HG02588 (cell line): ENCODE measurements around the gene MYF6.

ENCODE experiments used
- ATAC-seq: cut with Tn5 transposase; IDR thresholded peaks from one replicate; pipeline ENCODE4 v1.9.1; 2021; ENCODE audit warnings: mild to moderate bottlenecking, moderate library complexity; ENCODE audit not compliant: unreplicated experiment

Gene MYF6

GRCh38 chr12:80704420-80704819 is 3.0 kb upstream of the MYF6 start:
- ATAC-seq = no peak

GRCh38 chr12:80707830-80708258 is 410 bp downstream of the MYF6 start:
- no peak for ATAC-seq

GRCh38 chr12:80708259-80708974 is 983 bp downstream of the MYF6 start:
- ATAC-seq = no peak

- no peak for ATAC-seq
Observed at GRCh38 chr12:80708975-80709328, 1.5 kb downstream of the MYF6 start.

- peak; percentile 51 for ATAC-seq
Observed at GRCh38 chr12:80709811-80710726, 2.6 kb downstream of the MYF6 start.

GRCh38 chr12:80710727-80711449 is 3.5 kb downstream of the MYF6 start:
- peak; percentile 17 for ATAC-seq

- ATAC-seq = no peak
Observed at GRCh38 chr12:80711866-80712265, 4.4 kb downstream of the MYF6 start.

- ATAC-seq = no peak
Observed at GRCh38 chr12:80712866-80713265, 5.4 kb downstream of the MYF6 start.

GRCh38 chr12:80713419-80713818 is 6.0 kb downstream of the MYF6 start:
- no peak for ATAC-seq

- no peak for ATAC-seq
Observed at GRCh38 chr12:80714055-80714454, 6.6 kb downstream of the MYF6 start.

- no peak for ATAC-seq
Observed at GRCh38 chr12:80714846-80715245, 7.4 kb downstream of the MYF6 start.

GRCh38 chr12:80715713-80716249 is 8.3 kb downstream of the MYF6 start:
- no peak for ATAC-seq

- ATAC-seq = no peak
Observed at GRCh38 chr12:80716696-80717469, 9.4 kb downstream of the MYF6 start, which contains the start of gene MYF5. Gene MYF5, plus strand, starts transcription at chr12:80716912. Its CDS starts 152 bp downstream, at chr12:80717064.

GRCh38 chr12:80717856-80718255 is 10.4 kb downstream of the MYF6 start:
- ATAC-seq = no peak

GRCh38 chr12:80720516-80720915 is 13.1 kb downstream of the MYF6 start:
- ATAC-seq = no peak

GRCh38 chr12:80721326-80721725 is 13.9 kb downstream of the MYF6 start:
- ATAC-seq = no peak

- ATAC-seq = no peak
Observed at GRCh38 chr12:80745851-80746505, 38.5 kb downstream of the MYF6 start.

GRCh38 chr12:80747800-80748199 is 40.4 kb downstream of the MYF6 start:
- no peak for ATAC-seq

GRCh38 chr12:80749456-80749855 is 42.0 kb downstream of the MYF6 start:
- ATAC-seq = no peak

- ATAC-seq = no peak
Observed at GRCh38 chr12:80752464-80752863, 45.0 kb downstream of the MYF6 start.
